Muscle layer of colon (tissue), 2 donors: Measurements from ENCODE around the gene SENP7.
"Not testable (repeated sequence)": the region's sequence is repeated elsewhere in the genome, so short reads cannot be mapped to it uniquely, and the experiment has no call there.

Experiments
- H3K27ac ChIP-seq: one replicate; pipeline ENCODE4 v1.7.0; 2013; ENCODE audit warnings: low read depth, mild to moderate bottlenecking, low read length, moderate library complexity
- H3K27me3 ChIP-seq, 2 donors: one replicate each; pipeline ENCODE4 v1.7.0; 2013; ENCODE audit warnings: low read length in 2 of 2, mild to moderate bottlenecking in 2 of 2; ENCODE audit not compliant: insufficient read depth in 2 of 2, control insufficient read depth in 1 of 2
- H3K36me3 ChIP-seq: one replicate; pipeline ENCODE4 v1.7.0; 2013; ENCODE audit warnings: mild to moderate bottlenecking, low read length; ENCODE audit not compliant: insufficient read depth
- H3K4me1 ChIP-seq: one replicate; pipeline ENCODE4 v1.7.0; 2013; ENCODE audit warnings: mild to moderate bottlenecking, low read length; ENCODE audit not compliant: insufficient read depth
- H3K4me3 ChIP-seq, 2 donors: one replicate each; pipeline ENCODE4 v1.7.0; 2013; ENCODE audit warnings: low read length in 2 of 2, low read depth in 1 of 2, mild to moderate bottlenecking in 1 of 2, moderate library complexity in 1 of 2
- H3K9ac ChIP-seq: one replicate; pipeline ENCODE4 v1.7.0; 2013; ENCODE audit warnings: low read length
- H3K9me3 ChIP-seq: one replicate; pipeline ENCODE4 v1.7.0; 2013; ENCODE audit warnings: mild to moderate bottlenecking, low read length
- donor health status: abdominal sarcoma.
- donor health status: Adenocarcinoma of cecum.

The SENP7 gene

DNA sequence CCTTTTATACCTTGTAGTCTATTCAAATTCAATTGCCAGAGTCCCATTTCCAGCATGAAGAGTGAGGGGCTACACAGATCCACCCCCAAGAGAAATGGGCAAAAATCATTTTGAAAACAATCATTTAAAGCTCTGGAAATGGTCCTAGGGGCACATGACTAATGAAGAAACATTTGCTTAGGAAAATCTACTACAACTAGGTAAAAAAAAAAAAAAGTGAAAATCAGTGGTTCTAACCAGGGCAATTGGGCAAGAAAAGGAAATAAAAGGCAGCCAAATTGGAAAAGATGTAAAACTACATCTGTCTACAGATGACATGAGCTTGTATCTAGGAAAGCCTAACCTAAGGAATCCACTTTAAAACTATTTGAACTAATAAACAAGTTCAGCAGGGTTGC lies 202.0 kb downstream of the SENP7 start:
- Histone ChIP-seq H3K4me1 (peaks cover 16% of the 10 kb centered on the region), H3K9me3 (no peaks in the 10 kb centered on the region), H3K27ac (peak overlapping the region; percentile 32), H3K27me3 (no peaks in the 10 kb centered on the region), H3K9ac (no peak overlapping the region), H3K4me3 (no peak overlapping the region), H3K36me3 (no peaks in the 10 kb centered on the region)

DNA sequence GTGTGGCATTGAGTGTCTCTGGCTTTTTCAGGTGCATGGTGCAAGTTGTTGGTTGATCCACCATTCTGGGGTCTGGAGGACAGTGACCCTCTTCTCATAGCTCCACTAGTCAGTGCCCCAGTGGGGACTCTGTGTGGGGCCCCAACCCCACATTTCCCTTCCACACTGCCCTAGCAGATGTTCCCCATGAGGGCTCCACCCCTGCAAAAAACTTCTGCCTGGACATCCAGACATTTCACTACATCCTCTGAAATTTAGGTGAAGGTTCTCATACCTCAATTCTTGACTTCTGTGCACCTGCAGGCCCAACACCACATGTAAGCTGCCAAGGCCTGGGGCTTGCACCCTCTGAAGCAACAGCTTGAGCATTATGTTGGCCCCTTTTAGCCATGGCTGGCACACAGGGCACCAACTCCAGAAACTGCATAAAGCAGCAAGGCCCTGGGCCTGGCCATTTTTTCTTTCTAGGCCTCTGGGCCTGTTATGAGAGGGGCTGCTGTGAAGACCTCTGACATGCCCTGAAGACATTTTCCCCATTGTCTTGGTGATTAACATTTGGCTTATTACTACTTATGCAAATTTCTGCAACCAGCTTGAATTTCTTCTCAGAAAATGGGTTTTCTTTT lies 204.8 kb downstream of the SENP7 start:
- not testable (repeated sequence) for H3K27me3 ChIP-seq, H3K4me3 ChIP-seq, H3K36me3 ChIP-seq, H3K9me3 ChIP-seq, H3K27ac ChIP-seq, H3K9ac ChIP-seq
- H3K4me1 ChIP-seq, result peaks cover 16% of the 10 kb centered on the region

DNA sequence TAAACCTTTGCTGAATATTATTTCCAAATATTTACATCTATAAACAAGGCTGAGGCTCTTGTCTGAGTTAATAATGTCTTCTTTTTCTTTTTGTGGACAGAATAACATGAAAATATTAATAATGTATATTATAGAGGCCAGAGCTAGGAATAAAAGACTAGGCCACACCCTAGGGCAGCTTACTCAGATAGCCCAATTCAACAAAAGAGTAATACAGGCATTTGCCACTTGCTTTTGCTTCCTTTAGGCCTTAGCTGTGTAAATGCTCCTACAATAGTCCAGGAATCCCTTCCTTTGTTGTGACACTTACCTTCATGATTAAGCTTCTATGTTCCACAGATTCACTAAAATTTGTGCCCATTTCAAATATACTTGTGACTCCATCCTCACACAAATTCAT lies 209.2 kb downstream of the SENP7 start:
- H3K36me3 ChIP-seq, result no peaks in the 10 kb centered on the region
- H3K4me3 ChIP-seq, result no peak overlapping the region
- no peak overlapping the region for H3K9ac ChIP-seq
- no peaks in the 10 kb centered on the region for H3K27me3 ChIP-seq
- H3K4me1 ChIP-seq, result no peaks in the 10 kb centered on the region
- no peak overlapping the region for H3K27ac ChIP-seq
- no peaks in the 10 kb centered on the region for H3K9me3 ChIP-seq

DNA sequence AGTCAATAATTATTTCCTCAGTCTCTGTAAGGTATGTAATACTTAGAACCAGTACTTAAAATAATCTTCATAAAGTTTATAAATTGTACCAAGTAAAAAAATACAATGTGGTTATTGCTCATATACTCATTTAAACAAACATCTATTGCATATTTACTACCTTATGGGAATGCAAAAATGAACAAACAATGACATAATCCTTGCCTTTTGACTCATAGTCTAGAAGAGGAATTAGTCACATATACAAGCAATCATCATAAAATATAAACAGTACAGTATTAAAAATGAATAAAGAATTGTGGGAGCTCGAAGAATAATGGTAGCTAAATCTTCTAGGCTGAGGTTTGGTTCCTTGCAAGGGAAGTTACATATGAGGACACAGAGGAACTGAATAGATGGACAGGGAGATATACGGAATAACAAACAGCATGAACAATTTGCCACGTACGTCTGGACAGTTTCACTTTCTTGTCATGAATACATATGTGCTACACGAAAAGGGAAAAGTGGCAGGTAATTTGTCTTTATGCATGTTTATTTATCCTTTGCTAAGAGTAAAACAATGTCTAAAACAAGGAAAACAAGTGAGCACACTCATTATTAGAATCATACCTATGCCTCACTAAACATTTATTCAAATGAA lies 209.8 kb downstream of the SENP7 start:
- Histone ChIP-seq H3K27ac (no peak overlapping the region), H3K27me3 (no peaks in the 10 kb centered on the region)

DNA sequence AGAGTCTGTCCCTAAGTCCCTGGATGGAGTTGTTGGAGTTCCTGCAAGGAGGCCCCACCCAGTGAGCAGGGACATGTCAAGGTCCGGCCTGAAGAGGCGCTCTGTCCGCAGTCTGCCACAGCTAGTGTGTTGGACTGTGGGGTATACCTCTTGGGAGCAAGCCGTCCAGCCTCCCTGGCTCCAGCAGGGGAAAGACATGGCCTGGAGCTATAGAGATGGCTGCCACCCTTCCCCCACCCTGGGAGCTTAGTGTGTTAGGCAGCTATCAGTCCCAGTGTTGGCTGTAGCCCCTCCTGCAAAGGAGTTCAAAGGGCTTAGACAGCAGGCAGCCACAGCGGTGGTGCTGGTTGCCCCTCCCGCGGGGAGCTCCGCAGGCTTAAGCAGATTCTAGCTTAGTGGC lies 212.9 kb downstream of the SENP7 start:
- H3K27me3 ChIP-seq, result no peaks in the 10 kb centered on the region
- H3K27ac ChIP-seq, result no peak overlapping the region
- H3K36me3 ChIP-seq, result no peaks in the 10 kb centered on the region
- no peak overlapping the region for H3K9ac ChIP-seq
- no peaks in the 10 kb centered on the region for H3K9me3 ChIP-seq
- H3K4me3 ChIP-seq, result no peak overlapping the region
- H3K4me1 ChIP-seq, result no peaks in the 10 kb centered on the region

More for the DNA sequence above, 209.8 kb downstream of the SENP7 start:
- Histone ChIP-seq H3K4me3 (no peak overlapping the region), H3K36me3 (no peaks in the 10 kb centered on the region), H3K9me3 (no peaks in the 10 kb centered on the region), H3K4me1 (no peaks in the 10 kb centered on the region), H3K9ac (no peak overlapping the region)

DNA sequence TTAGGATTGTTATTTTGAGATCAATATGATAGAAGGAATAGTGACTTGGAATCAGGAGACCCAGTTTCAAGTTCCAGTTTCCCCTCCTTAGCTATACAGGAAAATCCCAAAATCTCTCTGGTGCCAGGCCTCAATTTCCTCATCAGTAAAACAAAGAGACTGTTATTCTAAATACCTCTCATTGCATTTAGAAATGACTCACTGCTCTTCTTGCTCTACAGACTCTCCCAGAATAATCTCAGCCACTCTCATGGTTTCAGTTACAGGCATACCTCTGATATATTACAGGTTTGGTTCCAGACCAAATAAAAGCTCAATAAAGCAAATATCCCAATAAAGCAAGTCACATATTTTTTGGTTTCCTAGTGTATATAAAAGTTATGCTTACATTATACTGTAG lies 221.0 kb downstream of the SENP7 start:
- Histone ChIP-seq H3K4me1 (no peaks in the 10 kb centered on the region), H3K36me3 (no peaks in the 10 kb centered on the region), H3K9ac (no peak overlapping the region), H3K9me3 (no peaks in the 10 kb centered on the region), H3K27me3 (no peaks in the 10 kb centered on the region), H3K4me3 (no peak overlapping the region), H3K27ac (no peak overlapping the region)

DNA sequence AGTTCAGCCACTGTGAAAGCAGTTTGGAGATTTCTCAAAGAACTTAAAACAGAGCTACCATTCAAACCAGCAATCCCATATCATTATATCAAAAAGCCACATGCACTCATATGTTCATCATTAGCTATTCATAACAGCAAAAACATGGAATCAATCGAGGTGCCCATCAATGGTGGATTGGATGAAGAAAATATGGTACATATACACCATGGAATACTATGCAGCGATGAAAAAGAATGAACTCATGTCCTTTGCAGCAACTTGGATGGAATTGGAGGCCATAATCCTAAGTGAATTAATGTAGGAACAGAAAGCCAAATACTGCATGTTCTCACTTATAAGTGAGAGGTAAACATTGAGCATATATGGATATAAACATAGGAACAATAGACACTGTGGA lies 224.7 kb downstream of the SENP7 start:
- Histone ChIP-seq H3K9me3 (no peaks in the 10 kb centered on the region), H3K9ac (no peak overlapping the region), H3K4me1 (no peaks in the 10 kb centered on the region), H3K27ac (no peak overlapping the region), H3K36me3 (no peaks in the 10 kb centered on the region), H3K27me3 (no peaks in the 10 kb centered on the region), H3K4me3 (no peak overlapping the region)

DNA sequence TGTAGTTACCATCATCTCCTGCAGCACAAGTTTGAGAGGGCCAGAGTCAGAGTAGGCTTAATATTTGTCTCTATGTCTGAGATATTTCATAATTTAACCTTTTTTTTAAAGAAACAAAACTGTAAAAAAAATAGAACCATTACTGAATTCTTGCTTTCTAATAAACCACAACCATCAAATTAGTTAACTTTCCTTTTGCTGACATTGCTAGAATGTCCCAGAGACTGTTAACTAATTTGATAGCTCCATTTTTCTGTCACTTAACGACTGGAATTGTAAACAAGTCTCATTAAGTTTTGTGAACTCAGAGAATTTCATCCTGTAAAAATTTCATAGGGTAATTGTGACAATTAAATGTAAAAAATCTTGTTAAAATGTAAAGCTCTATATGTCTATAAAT lies 228.3 kb downstream of the SENP7 start:
- Histone ChIP-seq H3K4me1 (no peaks in the 10 kb centered on the region), H3K9ac (no peak overlapping the region), H3K27me3 (no peaks in the 10 kb centered on the region), H3K27ac (no peak overlapping the region), H3K4me3 (no peak overlapping the region), H3K36me3 (no peaks in the 10 kb centered on the region), H3K9me3 (no peaks in the 10 kb centered on the region)

DNA sequence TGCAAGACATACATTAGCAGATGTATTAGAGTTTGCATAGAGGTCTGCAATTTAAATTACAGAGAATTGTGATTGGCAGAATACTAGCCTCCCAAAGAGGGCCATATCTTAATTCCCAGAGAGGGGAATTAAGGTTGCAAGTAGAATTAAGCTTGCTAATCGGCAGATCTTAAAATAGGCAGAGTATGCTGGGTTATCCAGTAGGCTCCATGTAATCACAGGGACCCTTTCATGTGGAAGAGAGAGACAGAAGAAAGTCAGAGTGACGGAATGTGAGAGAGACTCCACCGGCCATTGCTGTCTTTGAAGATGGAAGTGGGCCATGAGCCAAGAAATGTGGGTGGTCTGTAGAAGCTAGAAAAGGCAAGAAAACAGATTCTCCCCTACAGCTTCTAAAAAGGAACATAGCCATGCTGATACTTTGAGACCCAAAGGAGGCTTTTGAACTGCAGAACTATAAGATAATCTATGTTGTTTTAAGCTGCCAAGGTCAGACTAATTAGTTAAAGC lies 231.4 kb downstream of the SENP7 start:
- no peaks in the 10 kb centered on the region for H3K27me3 ChIP-seq
- H3K9ac ChIP-seq, result no peak overlapping the region
- H3K4me1 ChIP-seq, result no peaks in the 10 kb centered on the region
- H3K27ac ChIP-seq, result no peak overlapping the region
- no peak overlapping the region for H3K4me3 ChIP-seq
- H3K36me3 ChIP-seq, result no peaks in the 10 kb centered on the region
- H3K9me3 ChIP-seq, result no peaks in the 10 kb centered on the region

DNA sequence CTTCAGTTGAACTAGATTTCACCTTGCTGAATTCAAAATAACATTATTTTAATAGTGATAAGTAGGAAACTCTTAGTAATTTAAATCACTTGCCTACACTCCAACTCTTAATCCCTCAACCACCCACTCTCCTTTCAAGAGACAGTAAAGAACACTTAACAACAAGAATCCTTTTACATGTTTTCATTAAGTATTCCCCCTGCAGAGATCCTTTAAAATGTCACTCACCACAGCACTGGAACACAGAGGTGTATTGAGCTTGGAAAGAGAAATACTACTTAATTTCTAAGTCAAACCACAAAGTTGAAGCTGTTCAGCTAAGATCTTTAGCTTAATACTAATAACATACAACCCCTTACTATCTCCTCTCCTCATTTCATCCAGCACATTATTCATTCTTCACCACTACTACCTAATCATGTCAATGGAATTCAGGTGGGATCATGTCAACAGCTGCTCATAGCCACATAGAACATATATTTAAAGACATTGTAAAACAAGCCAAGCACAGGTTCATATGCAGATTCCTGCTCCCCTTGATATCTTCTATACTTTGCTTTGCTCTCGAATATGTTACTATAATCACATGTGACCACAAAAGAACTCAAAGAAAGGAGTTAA lies 233.1 kb downstream of the SENP7 start:
- H3K27me3 ChIP-seq, result no peaks in the 10 kb centered on the region

DNA sequence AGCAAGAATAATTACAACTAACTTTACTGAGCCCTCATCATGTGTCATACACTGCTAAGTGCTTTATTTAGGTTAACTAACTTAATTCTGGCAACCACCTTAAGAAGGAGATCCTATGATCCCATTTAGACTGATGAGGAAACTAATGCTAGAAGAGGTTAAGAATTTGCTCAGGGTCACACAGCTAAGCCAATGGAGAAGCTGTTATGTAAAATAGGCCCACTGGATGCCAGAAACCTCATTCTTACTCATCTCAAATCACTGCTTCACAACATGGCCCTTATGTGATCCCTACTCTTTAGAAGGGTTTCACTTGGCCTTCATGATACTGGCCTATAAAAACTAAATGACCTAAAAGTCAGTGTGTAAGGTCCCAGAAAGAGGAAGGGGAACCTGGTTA lies 233.8 kb downstream of the SENP7 start:
- Histone ChIP-seq H3K4me3 (no peak overlapping the region), H3K36me3 (no peaks in the 10 kb centered on the region), H3K9ac (no peak overlapping the region), H3K27ac (no peak overlapping the region), H3K4me1 (no peaks in the 10 kb centered on the region), H3K27me3 (no peaks in the 10 kb centered on the region), H3K9me3 (no peaks in the 10 kb centered on the region)

More for the DNA sequence above, 233.1 kb downstream of the SENP7 start:
- H3K9ac ChIP-seq, result no peak overlapping the region
- no peaks in the 10 kb centered on the region for H3K4me1 ChIP-seq
- no peaks in the 10 kb centered on the region for H3K9me3 ChIP-seq
- no peaks in the 10 kb centered on the region for H3K36me3 ChIP-seq
- no peak overlapping the region for H3K4me3 ChIP-seq
- no peak overlapping the region for H3K27ac ChIP-seq
